Ammon's horn (tissue), 1 donor: Measurements from ENCODE around the gene IL17REL.

Experiments used
- DNase-seq: peaks from one replicate; pipeline ENCODE4 v3.0.0-alpha.2; 2016; ENCODE audit warnings: low spot score

IL17REL gene

GRCh38 chr22:49966774-49967705 lies 45.5 kb downstream of the IL17REL start:
- peak; percentile 32 for DNase-seq

- DNase-seq, result peak; percentile 1
Measured at GRCh38 chr22:49966041-49966773, 46.4 kb downstream of the IL17REL start.

- peak; percentile 1 for DNase-seq
Measured at GRCh38 chr22:49965091-49966040, 47.2 kb downstream of the IL17REL start.

GRCh38 chr22:49964136-49965090 lies 48.2 kb downstream of the IL17REL start:
- peak; percentile 4 for DNase-seq

- peak; percentile 1 for DNase-seq
Measured at GRCh38 chr22:49963647-49964026, 48.9 kb downstream of the IL17REL start.

GRCh38 chr22:49962751-49963646 lies 49.6 kb downstream of the IL17REL start:
- DNase-seq, result no peak

GRCh38 chr22:49962012-49962750 lies 50.4 kb downstream of the IL17REL start:
- peak; percentile 76 for DNase-seq

- DNase-seq, result no peak
Measured at GRCh38 chr22:49961601-49962011, 51.0 kb downstream of the IL17REL start.

GRCh38 chr22:49961005-49961600 lies 51.5 kb downstream of the IL17REL start:
- no peak for DNase-seq

- DNase-seq, result peak; percentile 91
Measured at GRCh38 chr22:49960159-49961004, 52.2 kb downstream of the IL17REL start, which contains the start of gene PIM3. TSS of gene PIM3 (plus strand) at chr22:49960772. CDS start at chr22:49960948, 176 bp downstream.

- no peak for DNase-seq
Measured at GRCh38 chr22:49959782-49960158, 52.8 kb downstream of the IL17REL start.

GRCh38 chr22:49958931-49959781 lies 53.4 kb downstream of the IL17REL start:
- DNase-seq, result no peak

- no peak for DNase-seq
Measured at GRCh38 chr22:49958366-49958921, 54.1 kb downstream of the IL17REL start.

- no peak for DNase-seq
Measured at GRCh38 chr22:49957826-49958365, 54.7 kb downstream of the IL17REL start.

GRCh38 chr22:49956914-49957825 lies 55.4 kb downstream of the IL17REL start:
- no peak for DNase-seq
